Loucy (cell line): ENCODE measurements around the gene SERINC2.

Experiments used
- H2AFZ ChIP-seq: fragments of 200-600 bp; sonication (generic); 2 replicates; pipeline ENCODE4 v1.6.0; 2016; ENCODE audit warnings: antibody characterized with exemption, mild to moderate bottlenecking, low read length, moderate library complexity
- H3F3A ChIP-seq: fragments of 200-600 bp; 2 replicates; pipeline ENCODE4 v1.6.0; 2016; ENCODE audit warnings: antibody characterized with exemption, low read depth, mild to moderate bottlenecking
- H3K27me3 ChIP-seq: fragments of 200-600 bp; sonication (generic); 2 replicates; pipeline ENCODE4 v1.6.1; 2014; ENCODE audit warnings: low read length, mild to moderate bottlenecking; ENCODE audit not compliant: insufficient read depth, poor library complexity, severe bottlenecking
- H3K36me3 ChIP-seq: fragments of 200-600 bp; sonication (generic); 2 replicates; pipeline ENCODE4 v1.6.1; 2016; ENCODE audit warnings: low read length; ENCODE audit not compliant: insufficient read depth
- H3K4me1 ChIP-seq: fragments of 200-600 bp; sonication (generic); 2 replicates; pipeline ENCODE4 v1.5.1; 2014; ENCODE audit warnings: low read length, mild to moderate bottlenecking; ENCODE audit not compliant: insufficient read depth, poor library complexity, severe bottlenecking
- H3K4me2 ChIP-seq: fragments of 200-600 bp; sonication (generic); 2 replicates; pipeline ENCODE4 v1.6.0; 2014; ENCODE audit warnings: antibody characterized with exemption, low read length, low read depth, mild to moderate bottlenecking; ENCODE audit not compliant: poor library complexity, severe bottlenecking
- H3K4me3 ChIP-seq: fragments of 200-600 bp; sonication (generic); 2 replicates; pipeline ENCODE4 v1.5.1; 2014; ENCODE audit warnings: low read length, mild to moderate bottlenecking, mixed read lengths; ENCODE audit not compliant: poor library complexity, severe bottlenecking
- H3K79me2 ChIP-seq: fragments of 200-600 bp; sonication (generic); 2 replicates; pipeline ENCODE4 v1.6.1; 2014; ENCODE audit warnings: low read length; ENCODE audit not compliant: insufficient read depth
- H3K9ac ChIP-seq: fragments of 200-600 bp; sonication (generic); 2 replicates; pipeline ENCODE4 v1.6.0; 2014; ENCODE audit warnings: mild to moderate bottlenecking, low read depth, low read length, moderate library complexity; ENCODE audit not compliant: poor library complexity, severe bottlenecking
- H3K9me2 ChIP-seq: fragments of 200-600 bp; sonication (generic); replicated peaks from 2 replicates; pipeline ENCODE4 v1.6.1; 2016; ENCODE audit warnings: low read depth, low read length, mixed read lengths
- H3K9me3 ChIP-seq: fragments of 200-600 bp; sonication (generic); 2 replicates; pipeline ENCODE4 v1.6.1; 2014; ENCODE audit warnings: mild to moderate bottlenecking, antibody characterized with exemption, low read length, low read depth; ENCODE audit not compliant: insufficient read depth
- H4K20me1 ChIP-seq: fragments of 200-600 bp; sonication (generic); 2 replicates; pipeline ENCODE4 v1.6.0; 2014; ENCODE audit warnings: antibody characterized with exemption, low read length, mild to moderate bottlenecking; ENCODE audit not compliant: insufficient read depth, poor library complexity, severe bottlenecking
- CTCF ChIP-seq: fragments of 200-600 bp; sonication (generic); conservative IDR thresholded peaks from 2 replicates; pipeline ENCODE4 v1.5.1; 2014; ENCODE audit warnings: mild to moderate bottlenecking, antibody characterized with exemption, low read length
- EZH2phosphoT487 ChIP-seq: fragments of 200-600 bp; IDR thresholded peaks from 2 replicates; pipeline ENCODE4 v1.6.1; 2018; ENCODE audit warnings: antibody characterized with exemption, mild to moderate bottlenecking, moderate library complexity, borderline replicate concordance

SERINC2 gene

GRCh38 chr1:31368611-31369107 is 44.4 kb upstream of the SERINC2 start:
- H3K9me3 ChIP-seq, result no peaks in the 10 kb centered on the region
- TF ChIP-seq CTCF (no peak), EZH2phosphoT487 (no peak)
- H3K9me2 ChIP-seq, result no peaks in the 10 kb centered on the region
- H3K4me3 ChIP-seq, result no peak overlapping the region
- H3K4me1 ChIP-seq, result peaks cover 3% of the 10 kb centered on the region
- H4K20me1 ChIP-seq, result no peaks in the 10 kb centered on the region
- no peak overlapping the region for H3K4me2 ChIP-seq
- H3F3A ChIP-seq, result no peaks in the 10 kb centered on the region
- no peak overlapping the region for H3K9ac ChIP-seq
- peaks cover 20% of the 10 kb centered on the region; the same call in 1 of the 2 replicates for H3K36me3 ChIP-seq
- H3K27me3 ChIP-seq, result no peaks in the 10 kb centered on the region
- no peak overlapping the region for H2AFZ ChIP-seq
- H3K79me2 ChIP-seq, result no peaks in the 10 kb centered on the region

GRCh38 chr1:31370021-31370420 is 43.0 kb upstream of the SERINC2 start:
- no peaks in the 10 kb centered on the region for H4K20me1 ChIP-seq

GRCh38 chr1:31370565-31370964 is 42.4 kb upstream of the SERINC2 start:
- Histone ChIP-seq H3K4me2 (no peak overlapping the region), H3K9ac (no peak overlapping the region), H3K9me3 (no peaks in the 10 kb centered on the region), H3K36me3 (peaks cover 5% of the 10 kb centered on the region; the same call in 1 of the 2 replicates), H3K27me3 (no peaks in the 10 kb centered on the region), H3K79me2 (no peaks in the 10 kb centered on the region), H3F3A (no peaks in the 10 kb centered on the region), H3K4me3 (no peak overlapping the region), H4K20me1 (no peaks in the 10 kb centered on the region), H3K4me1 (peaks cover 3% of the 10 kb centered on the region), H3K9me2 (no peaks in the 10 kb centered on the region), H2AFZ (no peak overlapping the region)
- TF ChIP-seq CTCF (no peak), EZH2phosphoT487 (no peak)

More at GRCh38 chr1:31370021-31370420, 43.0 kb upstream of the SERINC2 start:
- Histone ChIP-seq H3K9me3 (no peaks in the 10 kb centered on the region), H3F3A (no peaks in the 10 kb centered on the region), H3K4me3 (no peak overlapping the region), H3K36me3 (peaks cover 11% of the 10 kb centered on the region; the same call in 1 of the 2 replicates), H3K27me3 (no peaks in the 10 kb centered on the region), H3K9me2 (no peaks in the 10 kb centered on the region), H3K4me1 (peaks cover 3% of the 10 kb centered on the region), H2AFZ (no peak overlapping the region), H3K4me2 (no peak overlapping the region), H3K9ac (no peak overlapping the region), H3K79me2 (no peaks in the 10 kb centered on the region)
- TF ChIP-seq EZH2phosphoT487, result no peak
- no peak for TF ChIP-seq CTCF
